NT2/D1 (cell line): ENCODE data around the gene METTL22.

ENCODE experiments used
- SUZ12 ChIP-seq: IDR thresholded peaks from 2 replicates; pipeline ENCODE4 v1.6.1; 2011; ENCODE audit not compliant: insufficient read length, insufficient read depth; ENCODE audit errors: extremely low read depth
- YY1 ChIP-seq: IDR thresholded peaks from 2 replicates; pipeline ENCODE4 v1.6.1; 2011; ENCODE audit not compliant: insufficient read length, insufficient read depth
- ZNF274 ChIP-seq: IDR thresholded peaks from 2 replicates; pipeline ENCODE4 v1.6.1; 2011; ENCODE audit warnings: mild to moderate bottlenecking, low read depth, low read length

- TF ChIP-seq ZNF274 (no peak), SUZ12 (no peak), YY1 (no peak)
Measured at GRCh38 chr16:8674413-8675022, 53.0 kb downstream of the METTL22 start, which contains the start of gene ABAT.
